Measurements from ENCODE around the gene PLCD3.

GRCh38 chr17:45091778-45092425 lies 40.4 kb downstream of the PLCD3 start:
- TF ChIP-seq CTCF (IDR thresholded peaks at IDR 0.05) = no peak
- no peak for TF ChIP-seq POLR2A (IDR thresholded peaks at IDR 0.05)
